Activated CD8-positive, alpha-beta T cell treated with anti-CD3 and anti-CD28 coated beads, Interleukin-2, amount 10 ng/mL, durations not matched to agents 7 days and 5 days (primary cell): ENCODE measurements around the gene SH2B3. TPM values are rescaled to one million over a fixed set of nuclear protein-coding genes. Genes with fewer than 3 reads are reported as not detected.
A peak's percentile ranks its signal among the peaks of the same experiment; 100 is the strongest.

Experiments used
- ATAC-seq: fragments of 150-1000 bp; cut with Tn5 transposase; one replicate; pipeline ENCODE4 v1.10.0; 2021; ENCODE audit warnings: moderate library complexity
- CTCF ChIA-PET: fragments of 350-600 bp; sonication (Branson Sonifier 250); formaldehyde crosslinking; loops from one replicate; lab custom pipeline; 2021; ENCODE audit warnings: antibody characterized with exemption; lab: Charles Lee
- POLR2A ChIA-PET: fragments of 350-600 bp; sonication (Branson Sonifier 250); formaldehyde crosslinking; loops from one replicate; lab custom pipeline; 2021; ENCODE audit warnings: antibody characterized with exemption; lab: Charles Lee
- DNase-seq: peaks from one replicate; pipeline ENCODE4 v3.0.0-alpha.2; 2020
- H3K27ac Mint-ChIP-seq: one replicate; pipeline ENCODE4 v1.8.0; 2021; ENCODE audit warnings: mild to moderate bottlenecking, mixed read lengths
- H3K27me3 Mint-ChIP-seq: one replicate; pipeline ENCODE4 v1.8.0; 2021; ENCODE audit warnings: low read depth, mixed read lengths
- H3K36me3 Mint-ChIP-seq: one replicate; pipeline ENCODE4 v1.8.0; 2021; ENCODE audit warnings: low read depth, mixed read lengths
- H3K4me1 Mint-ChIP-seq: one replicate; pipeline ENCODE4 v1.8.0; 2021; ENCODE audit warnings: low read depth, mixed read lengths
- H3K4me3 Mint-ChIP-seq: one replicate; pipeline ENCODE4 v1.8.0; 2021; ENCODE audit warnings: mild to moderate bottlenecking, mixed read lengths
- H3K9me3 Mint-ChIP-seq: one replicate; pipeline ENCODE4 v1.8.0; 2022; ENCODE audit warnings: mixed read lengths; ENCODE audit not compliant: insufficient read depth
- total RNA-seq, 2 experiments: library from RNA; stranded (reverse); gene quantifications; one replicate each; pipeline ENCODE4 v1.2.3, GENCODE V29; 2021

SH2B3 gene
- total RNA-seq, 2 experiments from 2014 or later, result 49.9 to 50.9 TPM

GRCh38 chr12:111420494-111420893 is 14.8 kb downstream of the SH2B3 start:
- peaks cover 53% of the 10 kb centered on the region for H3K36me3 Mint-ChIP-seq
- ChIA-PET CTCF (interaction anchor here (0.7 to 3.3 kb wide), 3 partner anchors 9 to 31 kb away, joined by 4 to 8 read pairs (median 7); no protein-coding TSS in a partner anchor), POLR2A (interaction anchor here (0.8 to 1.3 kb wide), 2 partner anchors 7 to 10 kb away, joined by 3 to 4 read pairs; no protein-coding TSS in a partner anchor)
- DNase-seq (no peak), ATAC-seq (no peak)
- H3K27ac Mint-ChIP-seq, result peak overlapping the region; percentile 7
- H3K4me1 Mint-ChIP-seq, result peaks cover 45% of the 10 kb centered on the region
- H3K27me3 Mint-ChIP-seq, result no peaks in the 10 kb centered on the region
- H3K9me3 Mint-ChIP-seq, result no peaks in the 10 kb centered on the region
- H3K4me3 Mint-ChIP-seq, result no peak overlapping the region

GRCh38 chr12:111424189-111424792 is 18.6 kb downstream of the SH2B3 start:
- ATAC-seq, result no peak
- no peaks in the 10 kb centered on the region for H3K27me3 Mint-ChIP-seq
- ChIA-PET POLR2A (interaction anchor here (0.8 to 2.7 kb wide), 3 partner anchors 12 to 20 kb away, joined by 3 to 11 read pairs (median 4); partner anchors contain the start of gene SH2B3), CTCF (interaction anchor here (1.1 to 13.8 kb wide), 3 partner anchors 15 to 26 kb away, joined by 3 to 170 read pairs (median 6); no protein-coding TSS in a partner anchor)
- H3K36me3 Mint-ChIP-seq, result peaks cover 59% of the 10 kb centered on the region
- no peaks in the 10 kb centered on the region for H3K9me3 Mint-ChIP-seq
- no peak overlapping the region for H3K4me3 Mint-ChIP-seq
- H3K27ac Mint-ChIP-seq, result peak overlapping the region; percentile 92
- H3K4me1 Mint-ChIP-seq, result peaks cover 70% of the 10 kb centered on the region
- DNase-seq, result no peak

- Mint-ChIP-seq H3K27ac (peak overlapping the region; percentile 92), H3K36me3 (peaks cover 56% of the 10 kb centered on the region), H3K27me3 (no peaks in the 10 kb centered on the region), H3K4me1 (peaks cover 74% of the 10 kb centered on the region), H3K9me3 (no peaks in the 10 kb centered on the region), H3K4me3 (no peak overlapping the region)
- ChIA-PET POLR2A (interaction anchor here (0.8 to 2.7 kb wide), 3 partner anchors 13 to 20 kb away, joined by 3 to 11 read pairs (median 4); partner anchors contain the start of gene SH2B3), CTCF (interaction anchor here (0.6 to 13.8 kb wide), 7 partner anchors 10 to 36 kb away, joined by 3 to 170 read pairs (median 6); no protein-coding TSS in a partner anchor)
- no peak for ATAC-seq
- no peak for DNase-seq
These were observed 19.1 kb downstream of the SH2B3 start for GRCh38 chr12:111424793-111425251.

- CTCF ChIA-PET, result interaction anchor here (0.6 to 13.8 kb wide), 7 partner anchors 9 to 35 kb away, joined by 4 to 170 read pairs (median 6); no protein-coding TSS in a partner anchor
These were observed 19.9 kb downstream of the SH2B3 start for GRCh38 chr12:111425655-111426054.

GRCh38 chr12:111426344-111427185 is 20.8 kb downstream of the SH2B3 start:
- no peaks in the 10 kb centered on the region for H3K27me3 Mint-ChIP-seq
- H3K9me3 Mint-ChIP-seq, result no peaks in the 10 kb centered on the region
- peaks cover 80% of the 10 kb centered on the region for H3K4me1 Mint-ChIP-seq
- peak overlapping the region; percentile 48 for H3K4me3 Mint-ChIP-seq
- POLR2A ChIA-PET, result interaction anchor here (1.6 to 2.7 kb wide), 3 partner anchors 18 to 22 kb away, joined by 4 to 11 read pairs (median 7); partner anchors contain the start of gene SH2B3
- CTCF ChIA-PET, result interaction anchor here (1.2 to 13.8 kb wide), 7 partner anchors 14 to 34 kb away, joined by 4 to 170 read pairs (median 8); no protein-coding TSS in a partner anchor
- peaks cover 48% of the 10 kb centered on the region for H3K36me3 Mint-ChIP-seq
- peak overlapping the region; percentile 92 for H3K27ac Mint-ChIP-seq
- peak; percentile 58 for DNase-seq
- ATAC-seq, result peak; percentile 11

More at GRCh38 chr12:111425655-111426054, 19.9 kb downstream of the SH2B3 start:
- Mint-ChIP-seq H3K27ac (peak overlapping the region; percentile 92), H3K36me3 (peaks cover 49% of the 10 kb centered on the region), H3K9me3 (no peaks in the 10 kb centered on the region), H3K4me3 (peak overlapping the region; percentile 12), H3K4me1 (peaks cover 75% of the 10 kb centered on the region), H3K27me3 (no peaks in the 10 kb centered on the region)
- no peak for DNase-seq
- no peak for ATAC-seq
- POLR2A ChIA-PET, result interaction anchor here (2.7 kb wide), 1 partner anchor 19 kb away, joined by 11 read pairs; no protein-coding TSS in a partner anchor

- ChIA-PET CTCF (interaction anchor here (0.9 to 13.8 kb wide), 7 partner anchors 15 to 30 kb away, joined by 4 to 170 read pairs (median 8); no protein-coding TSS in a partner anchor), POLR2A (interaction anchor here (1.6 to 1.9 kb wide), 2 partner anchors 21 to 23 kb away, joined by 4 to 7 read pairs; partner anchors contain the start of gene SH2B3)
- no peak for DNase-seq
- no peak for ATAC-seq
- Mint-ChIP-seq H3K27ac (peak overlapping the region; percentile 92), H3K4me1 (peaks cover 88% of the 10 kb centered on the region), H3K36me3 (peaks cover 50% of the 10 kb centered on the region), H3K27me3 (no peaks in the 10 kb centered on the region), H3K4me3 (no peak overlapping the region), H3K9me3 (no peaks in the 10 kb centered on the region)
These were observed 21.8 kb downstream of the SH2B3 start for GRCh38 chr12:111427417-111428074.

GRCh38 chr12:111428081-111428727 is 22.5 kb downstream of the SH2B3 start:
- ChIA-PET POLR2A (interaction anchor here (1.6 to 1.9 kb wide), 2 partner anchors 22 to 23 kb away, joined by 4 to 7 read pairs; partner anchors contain the start of gene SH2B3), CTCF (interaction anchor here (0.9 to 13.8 kb wide), 5 partner anchors 16 to 30 kb away, joined by 4 to 170 read pairs (median 8); no protein-coding TSS in a partner anchor)
- DNase-seq (no peak), ATAC-seq (peak; percentile 1)
- Mint-ChIP-seq H3K27ac (peak overlapping the region; percentile 92), H3K4me1 (peaks cover 89% of the 10 kb centered on the region), H3K36me3 (peaks cover 51% of the 10 kb centered on the region), H3K9me3 (no peaks in the 10 kb centered on the region), H3K27me3 (no peaks in the 10 kb centered on the region), H3K4me3 (peak overlapping the region; percentile 71)

GRCh38 chr12:111428728-111429175 is 23.0 kb downstream of the SH2B3 start:
- Mint-ChIP-seq H3K27me3 (no peaks in the 10 kb centered on the region), H3K27ac (peak overlapping the region; percentile 92), H3K36me3 (peaks cover 55% of the 10 kb centered on the region), H3K4me3 (peak overlapping the region; percentile 71), H3K4me1 (peaks cover 95% of the 10 kb centered on the region), H3K9me3 (no peaks in the 10 kb centered on the region)
- ChIA-PET POLR2A (interaction anchor here (1.1 to 3.7 kb wide), 5 partner anchors 15 to 25 kb away, joined by 3 to 52 read pairs (median 15); partner anchors contain the start of gene SH2B3), CTCF (interaction anchor here (1.7 to 13.8 kb wide), 9 partner anchors 15 to 31 kb away, joined by 4 to 170 read pairs (median 16); no protein-coding TSS in a partner anchor)
- ATAC-seq, result peak; percentile 5
- DNase-seq, result peak; percentile 54

- POLR2A ChIA-PET, result interaction anchor here (1.0 to 3.7 kb wide), 8 partner anchors 9 to 26 kb away, joined by 3 to 52 read pairs (median 4); no protein-coding TSS in a partner anchor
- peak; percentile 44 for ATAC-seq
- H3K27ac Mint-ChIP-seq, result peak overlapping the region; percentile 92
- H3K4me3 Mint-ChIP-seq, result peak overlapping the region; percentile 71
- peak; percentile 91 for DNase-seq
- no peaks in the 10 kb centered on the region for H3K9me3 Mint-ChIP-seq
- no peaks in the 10 kb centered on the region for H3K27me3 Mint-ChIP-seq
- CTCF ChIA-PET, result interaction anchor here (0.6 to 13.8 kb wide), 9 partner anchors 9 to 32 kb away, joined by 3 to 170 read pairs (median 16); no protein-coding TSS in a partner anchor
- peaks cover 50% of the 10 kb centered on the region for H3K36me3 Mint-ChIP-seq
- H3K4me1 Mint-ChIP-seq, result peaks cover 98% of the 10 kb centered on the region
These were observed 24.2 kb downstream of the SH2B3 start for GRCh38 chr12:111429828-111430432.
